Neural cell (in vitro differentiated cells): ENCODE results near the gene ZNF385C.

ENCODE experiments used
- EP300 ChIP-seq: fragments of 450-650 bp; conservative IDR thresholded peaks from 2 replicates; pipeline ENCODE4 v1.6.1; 2014; ENCODE audit warnings: antibody characterized with exemption, mild to moderate bottlenecking, moderate library complexity; ENCODE audit not compliant: poor library complexity, severe bottlenecking
- EZH2 ChIP-seq: fragments of 200-600, 300-800 bp; shearing (Covaris generic), sonication (generic); IDR thresholded peaks from 2 replicates; pipeline ENCODE4 v1.6.1; 2014; ENCODE audit warnings: antibody characterized with exemption, low read length, borderline replicate concordance, mild to moderate bottlenecking; ENCODE audit not compliant: insufficient read depth, poor library complexity, severe bottlenecking
- POLR2AphosphoS5 ChIP-seq: IDR thresholded peaks from 2 replicates; pipeline ENCODE4 v1.6.1; 2012
- RAD21 ChIP-seq: fragments of 450-650 bp; conservative IDR thresholded peaks from 2 replicates; pipeline ENCODE4 v1.6.1; 2014; ENCODE audit warnings: antibody characterized with exemption, mild to moderate bottlenecking, moderate library complexity
- TAF1 ChIP-seq: IDR thresholded peaks from 2 replicates; pipeline ENCODE4 v1.6.1; 2012; ENCODE audit warnings: low read depth
- TF ChIP-seq, protein P1 (sequence below): fragments of 450-650 bp; IDR thresholded peaks from 2 replicates; pipeline ENCODE4 v1.5.1; 2014; ENCODE audit warnings: antibody characterized with exemption, mild to moderate bottlenecking, moderate library complexity; ENCODE audit not compliant: poor library complexity, severe bottlenecking
- TF ChIP-seq, protein P2 (sequence below): IDR thresholded peaks from 2 replicates; pipeline ENCODE4 v1.6.1; 2012; ENCODE audit warnings: borderline replicate concordance

DNA sequence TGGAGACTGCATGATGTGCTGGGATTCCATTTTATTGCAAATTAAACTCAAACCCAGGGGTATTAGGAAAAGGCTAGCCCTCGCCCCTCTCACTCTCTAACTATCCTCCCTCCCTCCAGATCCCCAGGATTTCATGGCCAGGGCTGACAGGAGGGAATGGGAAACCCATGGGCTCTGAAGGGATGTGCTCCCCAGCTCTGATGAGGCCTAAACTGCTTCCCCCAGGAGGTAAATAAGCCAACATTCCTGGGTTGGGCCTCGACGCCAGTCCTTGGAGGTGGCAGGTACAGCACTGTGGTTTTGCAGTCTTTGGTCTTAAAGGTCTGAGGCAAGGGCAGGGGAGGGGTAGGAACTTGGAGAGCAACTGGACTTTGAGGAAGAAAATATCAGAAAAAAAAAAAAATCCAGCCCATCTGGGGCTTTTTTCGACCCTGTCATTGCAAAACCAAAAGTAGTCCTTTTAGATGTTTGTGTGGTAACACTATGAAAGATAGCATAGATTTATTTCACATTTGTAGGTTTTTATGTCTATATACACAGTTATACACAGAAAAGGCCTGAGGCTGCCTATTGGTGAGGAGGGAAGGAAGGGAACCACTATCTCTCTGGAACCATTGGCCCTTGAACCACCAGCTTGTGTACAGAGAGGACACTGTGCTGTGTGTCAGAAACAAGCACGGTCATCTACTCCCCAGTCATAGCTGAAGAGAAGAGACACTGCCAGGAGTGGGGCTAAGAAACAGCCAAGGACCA is 59.9 kb downstream of the ZNF385C start:
- no peak for TF ChIP-seq RAD21
- TF ChIP-seq, protein P1, sequence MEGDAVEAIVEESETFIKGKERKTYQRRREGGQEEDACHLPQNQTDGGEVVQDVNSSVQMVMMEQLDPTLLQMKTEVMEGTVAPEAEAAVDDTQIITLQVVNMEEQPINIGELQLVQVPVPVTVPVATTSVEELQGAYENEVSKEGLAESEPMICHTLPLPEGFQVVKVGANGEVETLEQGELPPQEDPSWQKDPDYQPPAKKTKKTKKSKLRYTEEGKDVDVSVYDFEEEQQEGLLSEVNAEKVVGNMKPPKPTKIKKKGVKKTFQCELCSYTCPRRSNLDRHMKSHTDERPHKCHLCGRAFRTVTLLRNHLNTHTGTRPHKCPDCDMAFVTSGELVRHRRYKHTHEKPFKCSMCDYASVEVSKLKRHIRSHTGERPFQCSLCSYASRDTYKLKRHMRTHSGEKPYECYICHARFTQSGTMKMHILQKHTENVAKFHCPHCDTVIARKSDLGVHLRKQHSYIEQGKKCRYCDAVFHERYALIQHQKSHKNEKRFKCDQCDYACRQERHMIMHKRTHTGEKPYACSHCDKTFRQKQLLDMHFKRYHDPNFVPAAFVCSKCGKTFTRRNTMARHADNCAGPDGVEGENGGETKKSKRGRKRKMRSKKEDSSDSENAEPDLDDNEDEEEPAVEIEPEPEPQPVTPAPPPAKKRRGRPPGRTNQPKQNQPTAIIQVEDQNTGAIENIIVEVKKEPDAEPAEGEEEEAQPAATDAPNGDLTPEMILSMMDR: no peak
- TF ChIP-seq TAF1: no peak
- TF ChIP-seq, protein P2, sequence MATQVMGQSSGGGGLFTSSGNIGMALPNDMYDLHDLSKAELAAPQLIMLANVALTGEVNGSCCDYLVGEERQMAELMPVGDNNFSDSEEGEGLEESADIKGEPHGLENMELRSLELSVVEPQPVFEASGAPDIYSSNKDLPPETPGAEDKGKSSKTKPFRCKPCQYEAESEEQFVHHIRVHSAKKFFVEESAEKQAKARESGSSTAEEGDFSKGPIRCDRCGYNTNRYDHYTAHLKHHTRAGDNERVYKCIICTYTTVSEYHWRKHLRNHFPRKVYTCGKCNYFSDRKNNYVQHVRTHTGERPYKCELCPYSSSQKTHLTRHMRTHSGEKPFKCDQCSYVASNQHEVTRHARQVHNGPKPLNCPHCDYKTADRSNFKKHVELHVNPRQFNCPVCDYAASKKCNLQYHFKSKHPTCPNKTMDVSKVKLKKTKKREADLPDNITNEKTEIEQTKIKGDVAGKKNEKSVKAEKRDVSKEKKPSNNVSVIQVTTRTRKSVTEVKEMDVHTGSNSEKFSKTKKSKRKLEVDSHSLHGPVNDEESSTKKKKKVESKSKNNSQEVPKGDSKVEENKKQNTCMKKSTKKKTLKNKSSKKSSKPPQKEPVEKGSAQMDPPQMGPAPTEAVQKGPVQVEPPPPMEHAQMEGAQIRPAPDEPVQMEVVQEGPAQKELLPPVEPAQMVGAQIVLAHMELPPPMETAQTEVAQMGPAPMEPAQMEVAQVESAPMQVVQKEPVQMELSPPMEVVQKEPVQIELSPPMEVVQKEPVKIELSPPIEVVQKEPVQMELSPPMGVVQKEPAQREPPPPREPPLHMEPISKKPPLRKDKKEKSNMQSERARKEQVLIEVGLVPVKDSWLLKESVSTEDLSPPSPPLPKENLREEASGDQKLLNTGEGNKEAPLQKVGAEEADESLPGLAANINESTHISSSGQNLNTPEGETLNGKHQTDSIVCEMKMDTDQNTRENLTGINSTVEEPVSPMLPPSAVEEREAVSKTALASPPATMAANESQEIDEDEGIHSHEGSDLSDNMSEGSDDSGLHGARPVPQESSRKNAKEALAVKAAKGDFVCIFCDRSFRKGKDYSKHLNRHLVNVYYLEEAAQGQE: no peak
- no peak for TF ChIP-seq EZH2
- no peak for TF ChIP-seq EP300
- TF ChIP-seq POLR2AphosphoS5: no peak
